Measurements from ENCODE around the gene TUBB4B.

- TF ChIP-seq POLR2A (IDR thresholded peaks at IDR 0.05; ENCODE audit: low read depth, low read length) (no peak), SPI1 (IDR thresholded peaks at IDR 0.05; ENCODE audit: low read depth, low read length) (no peak)
Observed at GRCh38 chr9:137216188-137216965, 24.7 kb upstream of the TUBB4B start.
